Fibroblast of skin of abdomen (primary cell): ENCODE measurements around the gene HBG2. TPM values are rescaled to one million over a fixed set of nuclear protein-coding genes. Genes with fewer than 3 reads are reported as not detected.
"Not testable (repeated sequence)": the region's sequence is repeated elsewhere in the genome, so short reads cannot be mapped to it uniquely, and the experiment has no call there.

Source experiments
- DNase-seq: peaks from one replicate; pipeline ENCODE4 v3.0.0-alpha.2; 2013
- polyA plus RNA-seq, 2 experiments: library from polyadenylated mRNA; unstranded; fragments of 120-200 nt; gene quantifications; one replicate each; pipeline ENCODE4 v1.2.1, GENCODE V29; 2013; ENCODE audit not compliant: insufficient read length in 2 of 2

The HBG2 gene
- polyA plus RNA-seq (2013, experiment 1 of 2; ENCODE audit: insufficient read length) = 19.5 TPM
- 22.1 TPM for polyA plus RNA-seq (2013, experiment 2 of 2; ENCODE audit: insufficient read length)

GRCh38 chr11:5254646-5255413 lies at the start of gene HBG2:
HBG2 (minus strand) TSS chr11:5254781; CDS start chr11:5254728, 53 bp downstream.
- DNase-seq = not testable (repeated sequence)

GRCh38 chr11:5304046-5304445 lies 49.5 kb upstream of the HBG2 start:
- no peak for DNase-seq

- no peak for DNase-seq
Observed at GRCh38 chr11:5303626-5304025, 49.0 kb upstream of the HBG2 start.

- no peak for DNase-seq
Observed at GRCh38 chr11:5301846-5302245, 47.3 kb upstream of the HBG2 start, which contains the start of gene OR51B4. OR51B4 (minus strand) TSS chr11:5301946; CDS start chr11:5301946, 0 bp downstream.

- DNase-seq = no peak
Observed at GRCh38 chr11:5300251-5300650, 45.7 kb upstream of the HBG2 start.

- no peak for DNase-seq
Observed at GRCh38 chr11:5298451-5298850, 43.9 kb upstream of the HBG2 start.

GRCh38 chr11:5297721-5298323 lies 43.2 kb upstream of the HBG2 start:
- DNase-seq = no peak

GRCh38 chr11:5294342-5294995 lies 39.9 kb upstream of the HBG2 start:
- not testable (repeated sequence) for DNase-seq

- DNase-seq = no peak
Observed at GRCh38 chr11:5293028-5293427, 38.4 kb upstream of the HBG2 start.

- DNase-seq = peak; percentile 24
Observed at GRCh38 chr11:5291207-5291838, 36.7 kb upstream of the HBG2 start.

GRCh38 chr11:5290106-5290505 lies 35.5 kb upstream of the HBG2 start:
- no peak for DNase-seq

- DNase-seq = peak; percentile 20
Observed at GRCh38 chr11:5289696-5290095, 35.1 kb upstream of the HBG2 start.

- DNase-seq = peak; percentile 16
Observed at GRCh38 chr11:5288906-5289550, 34.4 kb upstream of the HBG2 start.

GRCh38 chr11:5288108-5288905 lies 33.7 kb upstream of the HBG2 start:
- no peak for DNase-seq

- no peak for DNase-seq
Observed at GRCh38 chr11:5286901-5287300, 32.3 kb upstream of the HBG2 start.

- no peak for DNase-seq
Observed at GRCh38 chr11:5286351-5286750, 31.8 kb upstream of the HBG2 start.

- DNase-seq = no peak
Observed at GRCh38 chr11:5285703-5286340, 31.2 kb upstream of the HBG2 start.

- no peak for DNase-seq
Observed at GRCh38 chr11:5284637-5285036, 30.1 kb upstream of the HBG2 start.

- no peak for DNase-seq
Observed at GRCh38 chr11:5283882-5284281, 29.3 kb upstream of the HBG2 start.

GRCh38 chr11:5283086-5283485 lies 28.5 kb upstream of the HBG2 start:
- no peak for DNase-seq

- DNase-seq = no peak
Observed at GRCh38 chr11:5282628-5283027, 28.0 kb upstream of the HBG2 start.
